H9 (cell line): ENCODE measurements around the gene SRSF2. TPM values are rescaled to one million over a fixed set of nuclear protein-coding genes. Genes with fewer than 3 reads are reported as not detected.

Source experiments
- DNase-seq: peaks from one replicate; pipeline ENCODE4 v3.0.0-alpha.2; 2017
- H2AFZ ChIP-seq: one replicate; pipeline ENCODE4 v1.6.1; 2013; ENCODE audit warnings: mild to moderate bottlenecking, low read length, control low read depth, moderate library complexity
- H2AK5ac ChIP-seq: 2 replicates; pipeline ENCODE4 v1.6.1; 2013; ENCODE audit warnings: low read length, control low read depth, mixed read lengths; ENCODE audit not compliant: insufficient read length
- H2BK120ac ChIP-seq: one replicate; pipeline ENCODE4 v1.6.1; 2013; ENCODE audit warnings: low read depth, mild to moderate bottlenecking, low read length, control low read depth, inconsistent platforms; ENCODE audit not compliant: poor library complexity, severe bottlenecking
- H2BK12ac ChIP-seq: 2 replicates; pipeline ENCODE4 v1.6.1; 2013; ENCODE audit warnings: low read length, control low read depth, mixed read lengths, low read depth; ENCODE audit not compliant: insufficient read length
- H2BK15ac ChIP-seq: 2 replicates; pipeline ENCODE4 v1.6.1; 2013; ENCODE audit warnings: low read depth, low read length, control low read depth
- H2BK20ac ChIP-seq: one replicate; pipeline ENCODE4 v1.6.1; 2013; ENCODE audit warnings: low read depth, mild to moderate bottlenecking, low read length, control low read depth, inconsistent platforms; ENCODE audit not compliant: poor library complexity, severe bottlenecking
- H2BK5ac ChIP-seq: 2 replicates; pipeline ENCODE4 v1.6.1; 2013; ENCODE audit warnings: low read length, control low read depth, mixed read lengths; ENCODE audit not compliant: insufficient read length
- H3K14ac ChIP-seq: 2 replicates; pipeline ENCODE4 v1.6.1; 2013; ENCODE audit warnings: low read length, control low read depth; ENCODE audit not compliant: insufficient read depth
- H3K18ac ChIP-seq: 2 replicates; pipeline ENCODE4 v1.6.1; 2013; ENCODE audit warnings: low read depth, mild to moderate bottlenecking, mixed read lengths, low read length, control low read depth; ENCODE audit not compliant: insufficient read length
- H3K23ac ChIP-seq: 2 replicates; pipeline ENCODE4 v1.6.1; 2013; ENCODE audit warnings: low read length, control low read depth, mixed read lengths, low read depth; ENCODE audit not compliant: insufficient read length
- H3K23me2 ChIP-seq: 2 replicates; pipeline ENCODE4 v1.6.1; 2013; ENCODE audit warnings: low read depth, mild to moderate bottlenecking, mixed read lengths, low read length, control low read depth; ENCODE audit not compliant: insufficient read length, poor library complexity, severe bottlenecking
- H3K27ac ChIP-seq: 2 replicates; pipeline ENCODE4 v1.5.1; 2013; ENCODE audit warnings: low read length, control low read depth, mixed read lengths, low read depth; ENCODE audit not compliant: insufficient read length
- H3K27me3 ChIP-seq: 2 replicates; pipeline ENCODE4 v1.6.1; 2013; ENCODE audit warnings: low read length, control low read depth, inconsistent platforms; ENCODE audit not compliant: insufficient read depth
- H3K4ac ChIP-seq: 2 replicates; pipeline ENCODE4 v1.6.1; 2013; ENCODE audit warnings: low read depth, mild to moderate bottlenecking, control low read depth, inconsistent platforms, low read length, moderate library complexity
- H3K4me1 ChIP-seq: 2 replicates; pipeline ENCODE4 v1.6.1; 2013; ENCODE audit warnings: low read length, control low read depth, inconsistent platforms; ENCODE audit not compliant: insufficient read depth
- H3K4me2 ChIP-seq: 2 replicates; pipeline ENCODE4 v1.6.1; 2013; ENCODE audit warnings: low read length, control low read depth, mixed read lengths; ENCODE audit not compliant: insufficient read length, insufficient read depth
- H3K56ac ChIP-seq: 2 replicates; pipeline ENCODE4 v1.6.1; 2013; ENCODE audit warnings: low read depth, mild to moderate bottlenecking, mixed read lengths, low read length, control low read depth; ENCODE audit not compliant: insufficient read length
- H3K79me1 ChIP-seq: 2 replicates; pipeline ENCODE4 v1.6.1; 2013; ENCODE audit warnings: low read depth, mild to moderate bottlenecking, moderate library complexity, low read length, control low read depth, inconsistent platforms; ENCODE audit not compliant: insufficient read depth, poor library complexity, severe bottlenecking
- H3K79me2 ChIP-seq: 2 replicates; pipeline ENCODE4 v1.6.1; 2013; ENCODE audit warnings: low read length, control low read depth, inconsistent platforms; ENCODE audit not compliant: insufficient read depth
- H3K9ac ChIP-seq: 2 replicates; pipeline ENCODE4 v1.6.1; 2013; ENCODE audit warnings: low read length, control low read depth, mixed read lengths; ENCODE audit not compliant: insufficient read length; ENCODE audit errors: extremely low read depth
- H3K9me3 ChIP-seq: one replicate; pipeline ENCODE4 v1.6.1; 2013; ENCODE audit warnings: low read depth, low read length, inconsistent platforms; ENCODE audit not compliant: control insufficient read depth
- H3T11ph ChIP-seq: one replicate; pipeline ENCODE4 v1.6.1; 2013; ENCODE audit warnings: mild to moderate bottlenecking, low read length, control low read depth, inconsistent platforms
- H4K20me1 ChIP-seq: one replicate; pipeline ENCODE4 v1.6.1; 2013; ENCODE audit not compliant: control insufficient read depth, insufficient read length, insufficient read depth
- H4K5ac ChIP-seq: 2 replicates; pipeline ENCODE4 v1.6.1; 2013; ENCODE audit warnings: low read depth, mild to moderate bottlenecking, mixed read lengths, low read length, control low read depth; ENCODE audit not compliant: insufficient read length
- H4K8ac ChIP-seq: replicated peaks from 2 replicates; pipeline ENCODE4 v1.6.1; 2013; ENCODE audit warnings: low read length, control low read depth, mixed read lengths, low read depth; ENCODE audit not compliant: insufficient read length
- H4K91ac ChIP-seq: 2 replicates; pipeline ENCODE4 v1.6.1; 2013; ENCODE audit warnings: low read depth, mild to moderate bottlenecking, moderate library complexity, mixed read lengths, low read length, control low read depth; ENCODE audit not compliant: insufficient read length
- H3K27ac Mint-ChIP-seq, 3 experiments: 2 replicates in 2 of 3; 3 replicates in 1 of 3; pipeline ENCODE4 v1.8.0; 2020 to 2021; ENCODE audit warnings: mixed read lengths in 3 of 3, mild to moderate bottlenecking in 1 of 3, moderate library complexity in 1 of 3
- H3K27me3 Mint-ChIP-seq: 2 replicates; pipeline ENCODE4 v1.8.0; 2021; ENCODE audit warnings: low read depth, mild to moderate bottlenecking, moderate library complexity, mixed read lengths
- H3K36me3 Mint-ChIP-seq, 3 experiments: 2 replicates in 2 of 3; 3 replicates in 1 of 3; pipeline ENCODE4 v1.8.0; 2020 to 2021; ENCODE audit warnings: low read depth in 3 of 3, mixed read lengths in 3 of 3; ENCODE audit not compliant: insufficient read depth in 1 of 3
- H3K4me1 Mint-ChIP-seq, 2 experiments: 2 replicates each; pipeline ENCODE4 v1.8.0; 2020; ENCODE audit warnings: mixed read lengths in 2 of 2
- H3K4me3 Mint-ChIP-seq, 2 experiments: 2 replicates in 1 of 2; 3 replicates in 1 of 2; pipeline ENCODE4 v1.8.0; 2020 to 2021; ENCODE audit warnings: mild to moderate bottlenecking in 2 of 2, mixed read lengths in 2 of 2, moderate library complexity in 1 of 2
- H3K9me3 Mint-ChIP-seq, 2 experiments: 2 replicates in 1 of 2; 3 replicates in 1 of 2; pipeline ENCODE4 v1.8.0; 2020; ENCODE audit warnings: mild to moderate bottlenecking in 2 of 2, mixed read lengths in 2 of 2, moderate library complexity in 1 of 2
- CTCF ChIP-seq: fragments of 200-600 bp; sonication (generic); conservative IDR thresholded peaks from 3 replicates; pipeline ENCODE4 v1.8.0; 2021; ENCODE audit warnings: antibody characterized with exemption, mild to moderate bottlenecking
- WGBS: extraction: QIAGEN DNeasy Blood & Tissue Kit; methylation state at CpG from one replicate; pipeline ENCODE4 v1.1.7; 2013; ENCODE audit warnings: missing lambda C conversion rate, low lambda C conversion rate, mixed read lengths; ENCODE audit not compliant: insufficient read length; ENCODE audit errors: extremely low coverage; 5-methylcytosine and 5-hydroxymethylcytosine counted together
- total RNA-seq: library from RNA; stranded (reverse); gene quantifications from 2 replicates; pipeline ENCODE4 v1.2.1, GENCODE V29; 2021

SRSF2 gene
- total RNA-seq, 1 experiment from 2014 or later, result 578 TPM

DNA sequence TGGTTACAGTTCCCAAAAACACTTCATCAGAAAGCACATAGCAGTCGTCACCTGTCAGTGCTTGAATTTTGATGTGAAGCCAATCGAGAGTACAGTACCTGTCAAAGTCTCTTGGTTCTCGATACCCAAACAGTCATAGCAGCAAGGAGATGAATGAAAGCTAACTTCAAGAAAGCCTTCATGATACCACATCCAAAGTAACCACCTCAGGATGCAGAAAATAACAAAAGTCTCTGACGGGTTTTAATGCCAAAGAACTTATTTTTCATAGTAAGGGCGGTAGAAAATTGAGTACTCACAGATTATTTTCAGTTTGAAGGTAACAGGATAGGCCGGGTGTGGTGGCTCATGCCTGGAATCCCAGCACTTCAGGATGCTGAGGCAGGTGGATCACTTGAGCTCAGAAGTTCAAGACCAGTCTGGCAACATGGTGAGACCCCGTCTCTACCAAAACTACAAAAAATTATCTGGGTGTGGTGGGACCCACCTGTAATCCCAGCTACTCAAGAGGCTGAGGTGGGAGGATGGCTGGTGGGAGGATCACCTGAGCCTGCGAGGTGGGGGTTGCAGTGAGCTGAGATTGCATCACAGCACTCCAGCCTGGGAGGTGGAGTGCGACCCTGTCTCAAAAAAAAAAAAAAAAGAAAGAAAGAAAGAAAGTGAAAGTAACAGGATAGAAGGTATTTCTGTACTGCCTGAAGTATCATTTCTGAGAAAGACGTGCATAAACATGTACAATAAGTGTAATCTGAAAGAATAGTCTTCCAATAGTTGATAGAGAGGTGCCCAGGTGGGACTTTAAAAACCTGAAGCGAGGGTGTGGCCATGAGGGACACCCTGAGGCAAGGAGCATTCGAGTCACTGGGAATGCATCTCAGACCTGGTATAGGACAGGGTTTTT lies 16.2 kb upstream of the SRSF2 start:
- H3K79me2 ChIP-seq, result no peaks in the 10 kb centered on the region
- H3K9me3 Mint-ChIP-seq, result no peaks in the 10 kb centered on the region; a peak in 1 of 5 replicates
- no peak overlapping the region for H3K56ac ChIP-seq
- no peak overlapping the region for H3K4ac ChIP-seq
- H3K79me1 ChIP-seq, result no peaks in the 10 kb centered on the region
- no peaks in the 10 kb centered on the region for H4K20me1 ChIP-seq
- no peak overlapping the region for H3K9ac ChIP-seq
- no peak overlapping the region for H2BK12ac ChIP-seq
- peak overlapping the region in 1 of 3 experiments; percentile 30; a peak in 2 of 7 replicates for H3K27ac Mint-ChIP-seq
- no peak for TF ChIP-seq CTCF
- peaks cover 12 to 39% (median 15%) of the 10 kb centered on the region in 3 experiments for H3K36me3 Mint-ChIP-seq
- H2AFZ ChIP-seq, result no peak overlapping the region
- H2BK15ac ChIP-seq, result no peak overlapping the region
- no peak for DNase-seq
- H2BK120ac ChIP-seq, result no peak overlapping the region
- H4K91ac ChIP-seq, result no peak overlapping the region
- no peak overlapping the region for H3T11ph ChIP-seq
- H4K5ac ChIP-seq, result no peak overlapping the region
- H4K8ac ChIP-seq, result no peak overlapping the region
- H3K14ac ChIP-seq, result no peak overlapping the region
- H3K9me3 ChIP-seq, result no peaks in the 10 kb centered on the region
- H3K27ac ChIP-seq, result no peak overlapping the region
- no peak overlapping the region for H2AK5ac ChIP-seq
- H3K4me3 Mint-ChIP-seq, result no peak overlapping the region; a peak in 1 of 5 replicates
- WGBS, result no CpG with 5 or more reads among the region's 12 CpGs
- H3K23me2 ChIP-seq, result no peaks in the 10 kb centered on the region
- no peak overlapping the region for H2BK20ac ChIP-seq
- H2BK5ac ChIP-seq, result no peak overlapping the region
- no peak overlapping the region for H3K18ac ChIP-seq
- H3K4me1 ChIP-seq, result no peaks in the 10 kb centered on the region
- no peak overlapping the region for H3K23ac ChIP-seq
- no peak overlapping the region for H3K4me2 ChIP-seq
- H3K4me1 Mint-ChIP-seq, result no peaks in the 10 kb centered on the region
- H3K27me3 Mint-ChIP-seq, result no peaks in the 10 kb centered on the region
- no peaks in the 10 kb centered on the region for H3K27me3 ChIP-seq
